Lower lobe of right lung (tissue), 2 donors: ENCODE measurements around the gene GJE1. TPM values are rescaled to one million over a fixed set of nuclear protein-coding genes. Genes with fewer than 3 reads are reported as not detected.

ENCODE experiments used
- ATAC-seq, 2 donors: fragments of 200-7000 bp; cut with Tn5 transposase; one replicate each; pipeline ENCODE4 v1.9.1; 2020 to 2022; ENCODE audit warnings: mild to moderate bottlenecking in 2 of 2, moderate library complexity in 2 of 2
- DNase-seq: peaks from one replicate; pipeline ENCODE4 v3.0.0-alpha.2; 2020
- H3K27ac ChIP-seq: fragments of 200-600 bp; one replicate; pipeline ENCODE4 v1.8.0; 2022
- H3K27me3 ChIP-seq: fragments of 200-600 bp; one replicate; pipeline ENCODE4 v1.8.0; 2022; ENCODE audit warnings: low read depth
- H3K36me3 ChIP-seq: fragments of 200-600 bp; one replicate; pipeline ENCODE4 v1.8.0; 2022; ENCODE audit warnings: mild to moderate bottlenecking
- H3K4me1 ChIP-seq: fragments of 200-600 bp; one replicate; pipeline ENCODE4 v1.8.0; 2022
- H3K4me3 ChIP-seq: fragments of 200-600 bp; one replicate; pipeline ENCODE4 v1.8.0; 2022; ENCODE audit warnings: mild to moderate bottlenecking
- H3K9me3 ChIP-seq: fragments of 200-600 bp; one replicate; pipeline ENCODE4 v1.8.0; 2022
- intact Hi-C: fragments of 100-400 bp; cut with DNase I; formaldehyde crosslinking; loops from one replicate; pipeline ENCODE4 v1.11.0; 2022
- total RNA-seq: library from RNA; stranded (reverse); fragmentation: NEBNext Ultra II Directional; extraction: Animal tissue kit (Norgen Biotek cat#: 25700); gene quantifications from one replicate; pipeline ENCODE4 v1.2.1, GENCODE V29; 2021
- TF ChIP-seq, protein P1 (sequence below): fragments of 200-600 bp; IDR thresholded peaks from one replicate; pipeline ENCODE4 v1.8.0; 2022; ENCODE audit warnings: antibody characterized with exemption, mild to moderate bottlenecking
- donor health status: DM: no; HTN: yes; CAD: no; lungs with severe emphysema.

GJE1 gene
- total RNA-seq, 1 donor from 2014 or later = not detected

DNA sequence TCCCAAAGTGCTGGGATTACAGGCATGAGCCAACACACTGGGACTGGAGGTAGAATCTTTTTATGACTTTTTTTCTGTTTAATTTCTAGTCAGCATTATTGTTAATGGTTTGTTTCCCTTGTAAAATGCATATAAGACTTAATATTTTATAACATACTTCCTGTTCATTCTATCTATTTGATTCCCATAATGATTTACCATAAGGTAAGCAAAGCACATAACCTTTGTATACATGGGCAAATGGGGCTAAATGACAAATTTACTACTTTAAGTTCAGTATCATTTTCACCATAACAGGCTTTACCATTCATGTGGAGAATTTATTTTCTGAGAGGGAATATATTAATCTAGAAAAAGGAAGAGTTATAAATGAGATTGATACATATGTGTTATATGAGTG is 38.6 kb downstream of the GJE1 start:
- DNase-seq = no peak
- no peaks in the 10 kb centered on the region for H3K9me3 ChIP-seq
- no peak overlapping the region for H3K4me3 ChIP-seq
- intact Hi-C loops = no loop called here
- peaks cover 87% of the 10 kb centered on the region for H3K36me3 ChIP-seq
- no peak for ATAC-seq
- H3K4me1 ChIP-seq = no peaks in the 10 kb centered on the region
- TF ChIP-seq, protein P1, sequence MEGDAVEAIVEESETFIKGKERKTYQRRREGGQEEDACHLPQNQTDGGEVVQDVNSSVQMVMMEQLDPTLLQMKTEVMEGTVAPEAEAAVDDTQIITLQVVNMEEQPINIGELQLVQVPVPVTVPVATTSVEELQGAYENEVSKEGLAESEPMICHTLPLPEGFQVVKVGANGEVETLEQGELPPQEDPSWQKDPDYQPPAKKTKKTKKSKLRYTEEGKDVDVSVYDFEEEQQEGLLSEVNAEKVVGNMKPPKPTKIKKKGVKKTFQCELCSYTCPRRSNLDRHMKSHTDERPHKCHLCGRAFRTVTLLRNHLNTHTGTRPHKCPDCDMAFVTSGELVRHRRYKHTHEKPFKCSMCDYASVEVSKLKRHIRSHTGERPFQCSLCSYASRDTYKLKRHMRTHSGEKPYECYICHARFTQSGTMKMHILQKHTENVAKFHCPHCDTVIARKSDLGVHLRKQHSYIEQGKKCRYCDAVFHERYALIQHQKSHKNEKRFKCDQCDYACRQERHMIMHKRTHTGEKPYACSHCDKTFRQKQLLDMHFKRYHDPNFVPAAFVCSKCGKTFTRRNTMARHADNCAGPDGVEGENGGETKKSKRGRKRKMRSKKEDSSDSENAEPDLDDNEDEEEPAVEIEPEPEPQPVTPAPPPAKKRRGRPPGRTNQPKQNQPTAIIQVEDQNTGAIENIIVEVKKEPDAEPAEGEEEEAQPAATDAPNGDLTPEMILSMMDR = no peak
- no peak overlapping the region for H3K27ac ChIP-seq
- H3K27me3 ChIP-seq = no peaks in the 10 kb centered on the region

DNA sequence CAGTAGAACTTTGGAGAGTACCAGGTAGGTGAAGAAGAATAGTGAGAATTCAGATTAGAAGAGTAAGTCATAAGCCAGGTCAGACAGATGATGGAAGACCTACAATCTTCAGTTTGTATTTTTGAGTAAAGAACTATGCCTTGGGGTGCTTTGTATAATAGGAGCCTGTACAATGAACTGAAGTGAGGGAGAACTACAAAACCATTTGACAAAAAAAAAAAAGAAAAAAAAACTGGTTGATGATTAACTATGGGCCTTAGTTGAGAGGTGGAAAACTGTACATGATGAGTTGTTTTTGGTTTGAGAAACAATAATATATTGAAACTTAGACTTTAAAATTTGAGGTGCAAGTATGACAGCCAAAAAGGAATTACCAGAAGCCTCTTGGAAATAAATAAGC is 40.0 kb downstream of the GJE1 start:
- TF ChIP-seq, protein P1 = no peak
- Histone ChIP-seq H3K27ac (no peak overlapping the region), H3K36me3 (peaks cover 81% of the 10 kb centered on the region), H3K4me1 (no peaks in the 10 kb centered on the region), H3K9me3 (peaks cover 6% of the 10 kb centered on the region), H3K27me3 (no peaks in the 10 kb centered on the region), H3K4me3 (no peak overlapping the region)
- DNase-seq = no peak
- no peak for ATAC-seq
- intact Hi-C loops = no loop called here

DNA sequence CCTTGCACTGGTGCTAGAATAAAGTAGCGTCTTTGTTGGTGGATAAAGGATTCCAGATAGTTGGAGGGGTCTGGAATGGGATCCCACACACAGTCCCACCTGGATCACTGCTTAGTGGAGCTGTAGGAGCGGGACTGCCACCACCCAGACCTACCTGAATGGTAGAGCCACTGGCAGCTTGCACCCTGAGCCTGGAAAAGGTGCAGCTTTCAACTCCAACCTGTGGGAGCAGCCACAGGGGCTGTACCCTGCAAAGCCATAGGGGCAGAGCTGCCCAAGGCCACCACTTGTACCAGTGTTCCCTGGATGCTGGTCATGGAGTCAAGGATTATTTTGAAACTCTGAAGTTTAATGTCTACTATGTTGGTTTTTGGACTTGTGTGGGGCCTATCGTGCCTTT is 41.3 kb downstream of the GJE1 start:
- no peaks in the 10 kb centered on the region for H3K27me3 ChIP-seq
- TF ChIP-seq, protein P1 = no peak
- intact Hi-C loops = no loop called here
- no peak overlapping the region for H3K27ac ChIP-seq
- no peaks in the 10 kb centered on the region for H3K4me1 ChIP-seq
- peaks cover 13% of the 10 kb centered on the region for H3K9me3 ChIP-seq
- H3K4me3 ChIP-seq = no peak overlapping the region
- no peak for ATAC-seq
- H3K36me3 ChIP-seq = peaks cover 72% of the 10 kb centered on the region
- no peak for DNase-seq

DNA sequence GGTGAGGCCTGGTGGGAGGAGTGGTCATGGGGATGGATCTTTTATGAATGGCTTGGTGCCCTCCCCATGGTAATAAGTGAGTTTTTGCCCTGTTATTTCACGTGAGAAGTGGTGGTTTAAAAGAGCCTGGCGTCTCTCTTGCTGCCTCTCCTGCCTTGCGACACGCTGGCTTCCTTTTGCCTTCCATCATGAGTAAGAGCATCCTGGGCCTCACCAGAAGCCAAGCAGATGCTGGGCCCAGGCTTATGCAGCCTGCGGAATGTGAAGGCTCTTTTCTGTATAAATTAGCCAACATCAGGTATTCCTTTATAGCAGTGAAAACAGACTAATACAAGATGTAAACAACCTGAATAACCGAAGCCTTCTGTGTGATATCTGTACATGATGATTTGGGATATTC is 42.0 kb downstream of the GJE1 start:
- no peaks in the 10 kb centered on the region for H3K27me3 ChIP-seq
- peaks cover 13% of the 10 kb centered on the region for H3K9me3 ChIP-seq
- intact Hi-C loops = no loop called here
- H3K4me3 ChIP-seq = no peak overlapping the region
- TF ChIP-seq, protein P1 = no peak
- H3K27ac ChIP-seq = no peak overlapping the region
- H3K36me3 ChIP-seq = peaks cover 65% of the 10 kb centered on the region
- H3K4me1 ChIP-seq = no peaks in the 10 kb centered on the region
- DNase-seq (no peak), ATAC-seq (no peak)

DNA sequence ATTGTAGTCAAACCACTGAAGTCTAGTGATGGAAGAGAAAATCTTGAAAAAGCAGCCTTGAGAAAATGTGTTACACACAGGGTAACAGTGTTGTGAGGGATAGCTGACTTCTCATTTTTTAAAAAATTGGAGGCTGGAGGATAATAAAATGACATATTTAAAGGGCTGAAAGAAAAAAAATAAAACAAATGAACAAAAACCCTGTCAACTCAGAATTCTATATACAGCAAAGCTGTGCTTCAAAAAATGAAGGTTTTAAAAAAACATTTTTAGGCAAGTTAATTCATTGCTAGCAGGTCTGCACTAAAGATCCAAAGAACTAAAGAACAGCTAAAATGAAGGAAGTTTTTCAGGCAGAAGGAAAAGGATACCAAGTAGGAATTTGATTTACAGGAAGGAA is 45.4 kb downstream of the GJE1 start:
- ATAC-seq (no peak), DNase-seq (no peak)
- H3K27ac ChIP-seq = no peak overlapping the region
- no peaks in the 10 kb centered on the region for H3K27me3 ChIP-seq
- intact Hi-C loops = no loop called here
- H3K4me3 ChIP-seq = no peak overlapping the region
- no peaks in the 10 kb centered on the region for H3K4me1 ChIP-seq
- H3K9me3 ChIP-seq = peaks cover 13% of the 10 kb centered on the region
- peaks cover 31% of the 10 kb centered on the region for H3K36me3 ChIP-seq
- TF ChIP-seq, protein P1 = no peak

DNA sequence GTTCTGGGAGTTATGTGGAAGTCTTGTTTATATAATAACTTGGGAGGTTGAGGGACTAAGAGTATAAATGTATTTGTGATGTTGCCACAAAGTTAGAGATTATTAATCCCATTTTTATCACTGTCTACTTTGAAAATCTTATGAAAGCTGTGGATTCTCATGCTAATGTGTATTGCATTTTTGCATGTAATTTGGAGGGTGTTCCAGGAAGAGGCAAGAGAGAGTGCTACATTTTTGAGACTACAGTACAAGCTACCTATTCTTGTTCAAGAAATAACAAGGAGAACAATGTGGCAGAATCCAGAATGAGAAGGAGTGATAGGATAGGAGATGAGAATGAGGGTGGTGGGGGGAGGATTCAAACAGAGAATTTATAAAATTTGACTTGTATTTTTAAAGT is 49.3 kb downstream of the GJE1 start:
- H3K4me3 ChIP-seq = no peak overlapping the region
- no peak for ATAC-seq
- TF ChIP-seq, protein P1 = no peak
- H3K27ac ChIP-seq = no peak overlapping the region
- intact Hi-C loops = no loop called here
- peaks cover 13% of the 10 kb centered on the region for H3K9me3 ChIP-seq
- no peaks in the 10 kb centered on the region for H3K27me3 ChIP-seq
- DNase-seq = no peak
- H3K36me3 ChIP-seq = peaks cover 11% of the 10 kb centered on the region
- H3K4me1 ChIP-seq = no peaks in the 10 kb centered on the region
